ENCODE data around the gene PNMA8A. TPM values are rescaled to one million over a fixed set of nuclear protein-coding genes. Genes with fewer than 3 reads are reported as not detected.

PNMA8A gene
- total RNA-seq, 2 donors from 2014 or later: 17.3 to 32.5 TPM

GRCh38 chr19:46428239-46429135, 42.9 kb downstream of the PNMA8A start, which contains the start of gene PNMA8C:
PNMA8C (minus strand) TSS chr19:46428936; CDS start chr19:46428359, 577 bp downstream.
- H3K9me3 ChIP-seq (ENCODE audit: control insufficient read depth, low read length): no peaks in the 10 kb centered on the region
- peak; percentile 92 for DNase-seq
- Mint-ChIP-seq H3K9me3 (no peaks in the 10 kb centered on the region), H3K27ac (no peak within 1 kb of the TSS), H3K4me1 (peaks cover 10% of the 10 kb centered on the region), H3K36me3 (ENCODE audit: low read depth) (no peaks in the 10 kb centered on the region), H3K4me3 (peak within 1 kb of the TSS; percentile 46), H3K27me3 (ENCODE audit: insufficient read depth) (peaks cover 46% of the 10 kb centered on the region)
- 31 to 39% methylated on average over 36 to 52 of the region's 52 CpGs for WGBS, 2 experiments (ENCODE audit: insufficient coverage in 1 of 2, insufficient read length in 1 of 2)
- H3K36me3 ChIP-seq (ENCODE audit: control insufficient read depth, insufficient read depth, low read length): no peaks in the 10 kb centered on the region
- H3K4me3 ChIP-seq (ENCODE audit: low read length): no peak within 1 kb of the TSS
- TF ChIP-seq CTCF (conservative IDR thresholded peaks at IDR 0.05): no peak
- H3K4me1 ChIP-seq (ENCODE audit: control insufficient read depth, insufficient read depth, low read length): no peaks in the 10 kb centered on the region
- H3K27me3 ChIP-seq (ENCODE audit: control insufficient read depth, insufficient read depth, low read length, poor library complexity, severe bottlenecking): peaks cover 18% of the 10 kb centered on the region
- H3K9ac ChIP-seq (ENCODE audit: extremely low read depth, low read length, poor library complexity, severe bottlenecking): no peak within 1 kb of the TSS
- H3K27ac ChIP-seq (ENCODE audit: low read depth, low read length): peak within 1 kb of the TSS; percentile 59

- H3K4me1 ChIP-seq (ENCODE audit: control insufficient read depth, insufficient read depth, low read length): no peaks in the 10 kb centered on the region
- no peak for DNase-seq
- H3K4me3 ChIP-seq (ENCODE audit: low read length): no peak overlapping the region
- TF ChIP-seq CTCF (conservative IDR thresholded peaks at IDR 0.05): no peak
- no peak overlapping the region for H3K27ac ChIP-seq (ENCODE audit: low read depth, low read length)
- Mint-ChIP-seq H3K36me3 (ENCODE audit: low read depth) (no peaks in the 10 kb centered on the region), H3K4me1 (peaks cover 10% of the 10 kb centered on the region), H3K4me3 (peak overlapping the region; percentile 46), H3K9me3 (no peaks in the 10 kb centered on the region), H3K27ac (no peak overlapping the region), H3K27me3 (ENCODE audit: insufficient read depth) (peaks cover 48% of the 10 kb centered on the region)
- peaks cover 18% of the 10 kb centered on the region for H3K27me3 ChIP-seq (ENCODE audit: control insufficient read depth, insufficient read depth, low read length, poor library complexity, severe bottlenecking)
- no peaks in the 10 kb centered on the region for H3K36me3 ChIP-seq (ENCODE audit: control insufficient read depth, insufficient read depth, low read length)
- H3K9me3 ChIP-seq (ENCODE audit: control insufficient read depth, low read length): no peaks in the 10 kb centered on the region
- no peak overlapping the region for H3K9ac ChIP-seq (ENCODE audit: extremely low read depth, low read length, poor library complexity, severe bottlenecking)
- 86 to 91% methylated on average over 11 to 17 of the region's 17 CpGs for WGBS, 2 experiments (ENCODE audit: insufficient coverage in 1 of 2, insufficient read length in 1 of 2)
These were observed 43.8 kb downstream of the PNMA8A start for GRCh38 chr19:46427518-46428045.

- H3K27ac Mint-ChIP-seq: peak overlapping the region; percentile 45
- peak; percentile 95 for DNase-seq
- peak overlapping the region; percentile 85 for H3K4me3 ChIP-seq (ENCODE audit: low read length)
- no peaks in the 10 kb centered on the region for H3K9me3 ChIP-seq (ENCODE audit: control insufficient read depth, low read length)
- peak overlapping the region; percentile 12 for H3K9ac ChIP-seq (ENCODE audit: extremely low read depth, low read length, poor library complexity, severe bottlenecking)
- no peak for TF ChIP-seq CTCF (conservative IDR thresholded peaks at IDR 0.05)
- H3K4me1 ChIP-seq (ENCODE audit: control insufficient read depth, insufficient read depth, low read length): no peaks in the 10 kb centered on the region
- no peaks in the 10 kb centered on the region for H3K9me3 Mint-ChIP-seq
- H3K4me1 Mint-ChIP-seq: peaks cover 10% of the 10 kb centered on the region
- no peak overlapping the region for H3K27ac ChIP-seq (ENCODE audit: low read depth, low read length)
- H3K36me3 Mint-ChIP-seq (ENCODE audit: low read depth): no peaks in the 10 kb centered on the region
- H3K27me3 ChIP-seq (ENCODE audit: control insufficient read depth, insufficient read depth, low read length, poor library complexity, severe bottlenecking): peaks cover 18% of the 10 kb centered on the region
- H3K36me3 ChIP-seq (ENCODE audit: control insufficient read depth, insufficient read depth, low read length): no peaks in the 10 kb centered on the region
- peaks cover 45% of the 10 kb centered on the region for H3K27me3 Mint-ChIP-seq (ENCODE audit: insufficient read depth)
- 9 to 12% methylated on average over 28 to 32 of the region's 32 CpGs for WGBS, 2 experiments (ENCODE audit: insufficient coverage in 1 of 2, insufficient read length in 1 of 2)
- peak overlapping the region; percentile 68 for H3K4me3 Mint-ChIP-seq
These were observed 44.7 kb downstream of the PNMA8A start for GRCh38 chr19:46426506-46427162.
